ENCODE data around the gene SH3RF2.

SH3RF2 gene

DNA sequence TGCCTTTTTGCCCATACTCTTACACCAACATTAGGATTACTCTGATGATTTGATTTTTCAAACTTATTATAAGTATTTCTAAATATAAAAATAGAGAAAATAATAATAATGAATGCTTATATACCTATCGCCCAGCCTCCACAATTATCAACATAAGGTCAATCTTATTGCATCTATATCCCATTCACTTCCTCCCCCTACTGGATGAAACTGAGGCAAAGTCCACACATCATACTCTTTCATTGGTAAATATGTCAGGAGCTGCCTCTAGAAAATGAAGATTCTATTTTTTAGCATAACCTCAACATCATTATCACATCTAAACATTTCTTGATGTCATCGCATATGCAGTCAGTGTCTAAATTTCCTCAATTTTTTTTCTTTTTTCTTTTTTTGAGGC, 44.3 kb downstream of the SH3RF2 start:
- H3K4me2 ChIP-seq (ENCODE audit: low read length) = no peak overlapping the region
- H3K4me1 ChIP-seq (ENCODE audit: insufficient read depth, low read length, severe bottlenecking) = no peaks in the 10 kb centered on the region
- H2AFZ ChIP-seq (ENCODE audit: low read length) = no peak overlapping the region
- H4K20me1 ChIP-seq (ENCODE audit: insufficient read depth, low read length) = no peaks in the 10 kb centered on the region
- no peak overlapping the region for H3K27ac ChIP-seq (ENCODE audit: low read depth, low read length, poor library complexity, severe bottlenecking)
- no peak overlapping the region for H3K4me3 ChIP-seq (ENCODE audit: low read depth, low read length, poor library complexity, severe bottlenecking)
- H3K27me3 ChIP-seq (ENCODE audit: insufficient read depth, low read length) = no peaks in the 10 kb centered on the region
- no peaks in the 10 kb centered on the region for H3F3A ChIP-seq (ENCODE audit: insufficient read depth, low read length)
- TF ChIP-seq, protein P1, sequence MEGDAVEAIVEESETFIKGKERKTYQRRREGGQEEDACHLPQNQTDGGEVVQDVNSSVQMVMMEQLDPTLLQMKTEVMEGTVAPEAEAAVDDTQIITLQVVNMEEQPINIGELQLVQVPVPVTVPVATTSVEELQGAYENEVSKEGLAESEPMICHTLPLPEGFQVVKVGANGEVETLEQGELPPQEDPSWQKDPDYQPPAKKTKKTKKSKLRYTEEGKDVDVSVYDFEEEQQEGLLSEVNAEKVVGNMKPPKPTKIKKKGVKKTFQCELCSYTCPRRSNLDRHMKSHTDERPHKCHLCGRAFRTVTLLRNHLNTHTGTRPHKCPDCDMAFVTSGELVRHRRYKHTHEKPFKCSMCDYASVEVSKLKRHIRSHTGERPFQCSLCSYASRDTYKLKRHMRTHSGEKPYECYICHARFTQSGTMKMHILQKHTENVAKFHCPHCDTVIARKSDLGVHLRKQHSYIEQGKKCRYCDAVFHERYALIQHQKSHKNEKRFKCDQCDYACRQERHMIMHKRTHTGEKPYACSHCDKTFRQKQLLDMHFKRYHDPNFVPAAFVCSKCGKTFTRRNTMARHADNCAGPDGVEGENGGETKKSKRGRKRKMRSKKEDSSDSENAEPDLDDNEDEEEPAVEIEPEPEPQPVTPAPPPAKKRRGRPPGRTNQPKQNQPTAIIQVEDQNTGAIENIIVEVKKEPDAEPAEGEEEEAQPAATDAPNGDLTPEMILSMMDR (IDR thresholded peaks at IDR 0.05; ENCODE audit: low read length) = no peak
- TF ChIP-seq EZH2 (IDR thresholded peaks at IDR 0.05; ENCODE audit: borderline replicate concordance, low read length) = no peak
- no peak overlapping the region for H3K9ac ChIP-seq (ENCODE audit: low read length)
- no peaks in the 10 kb centered on the region for H3K79me2 ChIP-seq (ENCODE audit: insufficient read depth, low read length)
- H3K9me3 ChIP-seq (ENCODE audit: low read length) = no peaks in the 10 kb centered on the region
- H3K9me2 ChIP-seq (ENCODE audit: low read depth, low read length) = no peaks in the 10 kb centered on the region
- H3K36me3 ChIP-seq (ENCODE audit: insufficient read depth, low read length) = no peaks in the 10 kb centered on the region

DNA sequence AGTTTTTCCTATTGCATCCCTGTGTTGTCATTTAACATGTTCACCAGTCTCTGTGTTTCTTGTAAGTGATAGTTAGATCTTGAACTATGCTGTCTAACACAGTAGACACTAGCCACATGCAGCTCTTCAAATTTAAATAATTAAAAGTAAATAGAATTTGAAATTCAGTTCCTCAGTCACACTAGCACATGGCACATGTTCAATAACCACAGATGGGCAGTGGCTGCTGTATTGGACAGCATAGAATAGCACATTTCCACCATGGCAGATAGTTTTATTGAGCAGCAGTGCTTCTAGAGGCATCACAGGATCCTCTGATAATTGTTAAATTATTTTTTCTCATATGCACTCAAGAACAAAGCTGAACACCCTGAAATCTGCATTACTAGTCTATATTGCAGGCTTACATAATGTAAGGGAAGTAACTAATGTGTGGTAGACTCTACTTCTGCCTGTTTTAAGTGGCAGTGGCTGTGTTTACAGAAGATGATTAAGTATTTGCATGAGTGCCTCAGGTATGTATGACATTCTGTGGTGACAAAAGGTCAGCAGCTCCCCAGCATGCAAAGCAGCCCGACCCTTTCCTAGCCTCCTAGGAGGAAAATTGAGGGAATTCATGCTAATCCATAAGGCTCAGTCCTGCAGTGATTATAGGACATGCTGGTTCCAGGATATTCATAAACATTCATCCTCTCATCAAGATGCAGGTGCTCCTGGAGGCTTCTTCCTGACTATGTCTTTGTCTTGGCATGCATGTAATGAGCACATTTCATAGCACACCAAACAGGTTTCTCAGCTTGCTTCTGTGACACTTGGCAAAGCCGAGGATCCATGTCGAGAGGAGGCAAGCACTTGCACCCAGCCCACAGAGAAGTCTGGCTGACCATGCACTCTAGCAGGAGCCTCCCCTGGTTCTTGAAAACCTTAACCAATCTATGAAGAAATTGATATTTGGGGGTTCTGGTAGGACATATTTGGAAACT, 45.5 kb downstream of the SH3RF2 start:
- no peaks in the 10 kb centered on the region for H3K4me1 ChIP-seq (ENCODE audit: insufficient read depth, low read length, severe bottlenecking)
- H3K27me3 ChIP-seq (ENCODE audit: insufficient read depth, low read length) = no peaks in the 10 kb centered on the region
- H3K36me3 ChIP-seq (ENCODE audit: insufficient read depth, low read length) = no peaks in the 10 kb centered on the region
- no peak overlapping the region for H2AFZ ChIP-seq (ENCODE audit: low read length)
- no peak for TF ChIP-seq EZH2 (IDR thresholded peaks at IDR 0.05; ENCODE audit: borderline replicate concordance, low read length)
- TF ChIP-seq, protein P1 (IDR thresholded peaks at IDR 0.05; ENCODE audit: low read length) = no peak
- no peaks in the 10 kb centered on the region for H4K20me1 ChIP-seq (ENCODE audit: insufficient read depth, low read length)
- H3K79me2 ChIP-seq (ENCODE audit: insufficient read depth, low read length) = no peaks in the 10 kb centered on the region
- H3K27ac ChIP-seq (ENCODE audit: low read depth, low read length, poor library complexity, severe bottlenecking) = no peak overlapping the region
- H3K4me3 ChIP-seq (ENCODE audit: low read depth, low read length, poor library complexity, severe bottlenecking) = no peak overlapping the region
- H3K9me3 ChIP-seq (ENCODE audit: low read length) = no peaks in the 10 kb centered on the region
- no peak overlapping the region for H3K4me2 ChIP-seq (ENCODE audit: low read length)
- no peaks in the 10 kb centered on the region for H3K9me2 ChIP-seq (ENCODE audit: low read depth, low read length)
- no peaks in the 10 kb centered on the region for H3F3A ChIP-seq (ENCODE audit: insufficient read depth, low read length)
- no peak overlapping the region for H3K9ac ChIP-seq (ENCODE audit: low read length)

DNA sequence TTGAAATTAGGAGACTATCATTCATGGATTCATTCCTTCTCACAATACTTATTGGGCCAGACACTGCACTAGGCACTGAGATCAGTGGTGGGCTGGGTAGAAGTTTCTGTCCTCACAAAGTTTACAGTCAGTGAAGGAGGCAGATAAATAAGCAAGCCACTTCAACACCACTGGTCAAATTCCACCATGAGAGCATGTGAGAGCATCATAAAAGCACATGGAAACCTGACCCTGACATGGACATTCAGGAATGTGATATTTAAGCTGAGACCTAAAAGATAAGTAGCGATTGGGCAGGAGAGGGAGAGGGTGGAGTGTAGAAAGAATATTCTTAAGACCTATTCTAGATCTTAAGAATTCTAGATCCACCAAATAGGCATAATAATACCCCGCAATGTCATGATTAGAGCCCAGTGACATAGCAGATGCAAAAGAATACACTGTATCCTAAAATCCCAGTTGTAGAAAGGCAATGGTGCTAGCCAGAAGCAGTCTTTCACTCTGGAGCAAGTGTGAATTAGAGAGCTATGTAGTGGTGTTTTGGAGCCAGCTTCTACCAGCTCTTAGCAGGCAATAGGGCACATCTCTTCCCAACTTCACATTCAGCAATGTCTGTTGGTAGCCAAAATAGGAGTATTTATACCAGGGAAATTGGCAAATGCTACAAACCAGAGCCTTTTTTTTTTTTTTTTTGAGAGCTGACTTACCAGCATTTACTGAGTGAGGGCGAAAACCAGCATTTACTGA, 46.4 kb downstream of the SH3RF2 start:
- no peaks in the 10 kb centered on the region for H3K27me3 ChIP-seq (ENCODE audit: insufficient read depth, low read length)
- no peak overlapping the region for H3K27ac ChIP-seq (ENCODE audit: low read depth, low read length, poor library complexity, severe bottlenecking)
- H3K4me1 ChIP-seq (ENCODE audit: insufficient read depth, low read length, severe bottlenecking) = no peaks in the 10 kb centered on the region
- no peaks in the 10 kb centered on the region for H3K36me3 ChIP-seq (ENCODE audit: insufficient read depth, low read length)
- H3K9me2 ChIP-seq (ENCODE audit: low read depth, low read length) = no peaks in the 10 kb centered on the region
- H3K4me2 ChIP-seq (ENCODE audit: low read length) = no peak overlapping the region
- no peaks in the 10 kb centered on the region for H3K79me2 ChIP-seq (ENCODE audit: insufficient read depth, low read length)
- no peak overlapping the region for H3K9ac ChIP-seq (ENCODE audit: low read length)
- no peak overlapping the region for H3K4me3 ChIP-seq (ENCODE audit: low read depth, low read length, poor library complexity, severe bottlenecking)
- TF ChIP-seq, protein P1 (IDR thresholded peaks at IDR 0.05; ENCODE audit: low read length) = no peak
- TF ChIP-seq EZH2 (IDR thresholded peaks at IDR 0.05; ENCODE audit: borderline replicate concordance, low read length) = no peak
- no peaks in the 10 kb centered on the region for H4K20me1 ChIP-seq (ENCODE audit: insufficient read depth, low read length)
- H2AFZ ChIP-seq (ENCODE audit: low read length) = no peak overlapping the region
- H3F3A ChIP-seq (ENCODE audit: insufficient read depth, low read length) = no peaks in the 10 kb centered on the region
- no peaks in the 10 kb centered on the region for H3K9me3 ChIP-seq (ENCODE audit: low read length)

Measured in OCI-LY1 (cell line).